GM23248 (cell line): Measurements from ENCODE around the gene CDC14A.

Experiments
- EZH2 ChIP-seq: fragments of 200-600 bp; sonication (generic); IDR thresholded peaks from 2 replicates; pipeline ENCODE4 v1.6.1; 2018; ENCODE audit warnings: antibody characterized with exemption, mild to moderate bottlenecking; ENCODE audit not compliant: insufficient read depth, poor library complexity, severe bottlenecking
- EZH2phosphoT487 ChIP-seq: fragments of 200-600 bp; sonication (generic); IDR thresholded peaks from 2 replicates; pipeline ENCODE4 v1.6.1; 2018; ENCODE audit warnings: antibody characterized with exemption, moderate library complexity, mild to moderate bottlenecking, low read depth; ENCODE audit not compliant: insufficient read depth

DNA sequence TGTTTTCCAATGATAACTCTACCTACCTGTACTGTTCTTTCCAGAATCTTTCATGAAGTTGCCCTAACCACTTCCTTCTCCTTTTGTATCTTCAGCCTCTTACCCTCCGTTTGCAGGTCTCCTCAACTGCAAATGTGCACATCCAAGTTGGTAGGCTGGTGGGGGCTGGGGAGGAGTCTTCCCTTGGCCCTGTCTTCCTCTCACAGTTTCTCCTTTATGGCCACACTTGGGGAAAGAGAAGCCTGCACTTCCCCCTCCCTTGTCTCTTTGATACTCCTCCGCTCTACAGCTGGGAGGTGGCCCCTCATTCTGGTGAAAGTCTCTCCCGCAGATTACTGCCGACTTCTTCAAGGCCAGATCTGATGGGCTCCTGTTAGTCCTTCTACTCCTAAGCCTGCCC lies 158.8 kb downstream of the CDC14A start:
- no peak for TF ChIP-seq EZH2
- no peak for TF ChIP-seq EZH2phosphoT487
